GM12892 (cell line): ENCODE measurements around the gene KIF1C.

Experiments
- POLR2A ChIP-seq: IDR thresholded peaks from 2 replicates; pipeline ENCODE4 v1.6.1; 2011; ENCODE audit warnings: low read depth, low read length, control low read depth
- POLR2AphosphoS5 ChIP-seq: IDR thresholded peaks from 2 replicates; pipeline ENCODE4 v1.6.1; 2011; ENCODE audit warnings: low read depth, low read length, control low read depth
- TAF1 ChIP-seq: IDR thresholded peaks from 2 replicates; pipeline ENCODE4 v1.6.1; 2011; ENCODE audit warnings: low read depth, mild to moderate bottlenecking, control low read depth, low read length, borderline replicate concordance

DNA sequence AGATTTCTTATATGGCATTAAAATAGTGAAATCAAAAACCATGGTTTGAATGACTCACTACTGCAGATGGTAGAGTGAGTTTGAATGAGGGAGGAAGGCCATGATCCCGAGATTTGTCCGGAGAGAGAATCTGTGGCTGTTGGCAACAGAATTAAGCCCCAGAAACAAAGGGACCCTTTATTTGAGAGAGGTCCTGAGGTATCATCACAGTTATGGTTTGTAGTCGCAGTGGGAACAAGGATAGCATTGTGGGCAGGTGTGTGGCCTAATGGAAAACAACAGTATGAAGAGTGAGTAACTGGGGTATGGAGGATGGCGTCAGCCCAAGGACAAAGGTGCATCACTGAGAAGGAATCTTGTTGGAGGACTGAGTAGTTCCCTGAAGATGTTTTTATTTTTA is 72.0 kb downstream of the KIF1C start:
- TF ChIP-seq POLR2A (no peak), POLR2AphosphoS5 (no peak), TAF1 (no peak)
